Right atrium auricular region (tissue), 2 donors: ENCODE results near the gene ZNF543. TPM values are rescaled to one million over a fixed set of nuclear protein-coding genes. Genes with fewer than 3 reads are reported as not detected.

Source experiments
- DNase-seq: peaks from one replicate; pipeline ENCODE4 v3.0.0-alpha.2; 2019; ENCODE audit warnings: low spot score
- H3K27ac ChIP-seq, 2 donors: fragments of 200-600 bp; sonication (generic); 1 replicate in 1 of 2; 2 replicates in 1 of 2; pipeline ENCODE4 v1.5.1; 2016 to 2019
- H3K27me3 ChIP-seq, 2 donors: fragments of 200-600 bp; sonication (generic); one replicate each; pipeline versions ENCODE4 v1.5.1 to v1.6.0; 2017 to 2019
- H3K36me3 ChIP-seq: fragments of 200-600 bp; sonication (generic); one replicate; pipeline ENCODE4 v1.5.1; 2016
- H3K4me1 ChIP-seq, 2 donors: fragments of 200-600 bp; sonication (generic); one replicate each; pipeline versions ENCODE4 v1.5.1 to v1.6.0; 2017 to 2019
- H3K4me3 ChIP-seq, 2 donors: fragments of 200-600 bp; sonication (generic); 1 replicate in 1 of 2; 2 replicates in 1 of 2; pipeline ENCODE4 v1.5.1; 2017 to 2019; ENCODE audit warnings: mild to moderate bottlenecking in 1 of 2, moderate library complexity in 1 of 2
- H3K9me3 ChIP-seq, 2 donors: fragments of 200-600 bp; sonication (generic); one replicate each; pipeline ENCODE4 v1.5.1; 2019
- total RNA-seq, 2 donors: library from RNA; depleted of rRNA; stranded (reverse); fragments of >200 nt; gene quantifications; one replicate each; pipeline ENCODE4 v1.1.0, GENCODE V29; 2016
- TF ChIP-seq, protein P1 (sequence below), 2 donors: fragments of 200-600 bp; sonication (generic); IDR thresholded peaks; one replicate each; pipeline ENCODE4 v1.5.1; 2019; ENCODE audit warnings: antibody characterized with exemption in 2 of 2

The ZNF543 gene
- total RNA-seq, 2 donors from 2014 or later, result 6.0 to 7.8 TPM

DNA sequence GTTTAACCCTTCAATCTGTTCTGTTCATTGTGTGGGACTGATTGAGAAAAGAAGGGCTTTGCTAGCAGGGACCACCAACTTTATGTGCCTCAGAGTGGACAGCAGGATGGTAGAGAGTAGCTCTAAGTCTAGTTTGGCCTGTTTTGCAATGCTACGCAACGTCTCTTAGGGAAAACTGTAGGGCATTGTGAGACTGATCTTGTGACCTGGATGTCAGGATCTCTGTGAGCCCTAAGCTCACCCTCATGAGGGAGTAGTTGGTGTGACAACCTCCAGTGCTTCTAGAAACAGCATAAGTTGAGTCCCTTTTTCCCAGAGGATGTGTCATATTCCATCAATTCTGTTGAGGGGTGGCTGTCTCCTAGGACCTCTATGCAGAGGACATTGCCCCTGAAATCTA is 9.5 kb upstream of the ZNF543 start:
- TF ChIP-seq, protein P1, sequence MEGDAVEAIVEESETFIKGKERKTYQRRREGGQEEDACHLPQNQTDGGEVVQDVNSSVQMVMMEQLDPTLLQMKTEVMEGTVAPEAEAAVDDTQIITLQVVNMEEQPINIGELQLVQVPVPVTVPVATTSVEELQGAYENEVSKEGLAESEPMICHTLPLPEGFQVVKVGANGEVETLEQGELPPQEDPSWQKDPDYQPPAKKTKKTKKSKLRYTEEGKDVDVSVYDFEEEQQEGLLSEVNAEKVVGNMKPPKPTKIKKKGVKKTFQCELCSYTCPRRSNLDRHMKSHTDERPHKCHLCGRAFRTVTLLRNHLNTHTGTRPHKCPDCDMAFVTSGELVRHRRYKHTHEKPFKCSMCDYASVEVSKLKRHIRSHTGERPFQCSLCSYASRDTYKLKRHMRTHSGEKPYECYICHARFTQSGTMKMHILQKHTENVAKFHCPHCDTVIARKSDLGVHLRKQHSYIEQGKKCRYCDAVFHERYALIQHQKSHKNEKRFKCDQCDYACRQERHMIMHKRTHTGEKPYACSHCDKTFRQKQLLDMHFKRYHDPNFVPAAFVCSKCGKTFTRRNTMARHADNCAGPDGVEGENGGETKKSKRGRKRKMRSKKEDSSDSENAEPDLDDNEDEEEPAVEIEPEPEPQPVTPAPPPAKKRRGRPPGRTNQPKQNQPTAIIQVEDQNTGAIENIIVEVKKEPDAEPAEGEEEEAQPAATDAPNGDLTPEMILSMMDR (IDR thresholded peaks at IDR 0.05), result no peak
- no peaks in the 10 kb centered on the region for H3K9me3 ChIP-seq
- no peaks in the 10 kb centered on the region for H3K36me3 ChIP-seq
- H3K4me3 ChIP-seq, result no peak overlapping the region
- no peaks in the 10 kb centered on the region for H3K4me1 ChIP-seq
- H3K27me3 ChIP-seq, result no peaks in the 10 kb centered on the region
- no peak overlapping the region for H3K27ac ChIP-seq
- no peak for DNase-seq

DNA sequence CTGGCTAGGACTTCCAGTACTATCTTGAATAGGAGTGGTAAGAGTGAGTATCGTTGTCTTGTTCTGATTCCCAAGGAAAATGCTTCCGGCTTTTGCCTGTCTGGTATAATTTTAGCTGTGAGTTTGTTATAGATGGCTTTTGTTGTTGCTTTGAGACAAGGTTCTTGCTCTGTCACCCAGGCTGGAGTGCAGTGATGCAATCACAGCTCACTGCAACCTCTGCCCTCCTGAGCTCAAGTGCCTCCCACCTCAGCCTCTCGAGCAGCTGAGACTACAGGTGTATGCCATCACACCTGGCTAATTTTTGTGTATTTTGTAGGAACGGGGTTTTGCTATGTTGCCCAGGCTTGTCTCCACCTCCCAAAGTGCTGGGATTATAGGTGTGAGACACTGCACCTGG is 6.1 kb upstream of the ZNF543 start:
- H3K4me1 ChIP-seq, result peaks cover 0 to 2% of the 10 kb centered on the region in 2 donors
- no peak overlapping the region for H3K4me3 ChIP-seq
- TF ChIP-seq, protein P1 (IDR thresholded peaks at IDR 0.05), result no peak
- DNase-seq, result no peak
- no peaks in the 10 kb centered on the region for H3K27me3 ChIP-seq
- no peak overlapping the region for H3K27ac ChIP-seq
- no peaks in the 10 kb centered on the region for H3K36me3 ChIP-seq
- no peaks in the 10 kb centered on the region for H3K9me3 ChIP-seq

GRCh38 chr19:57317503-57317902 is 2.8 kb upstream of the ZNF543 start:
- no peak for DNase-seq
- Histone ChIP-seq H3K4me3 (peak overlapping the region; percentile 26 to 39), H3K36me3 (no peaks in the 10 kb centered on the region), H3K9me3 (no peaks in the 10 kb centered on the region), H3K27ac (no peak overlapping the region), H3K4me1 (peaks cover 0 to 23% of the 10 kb centered on the region in 2 donors), H3K27me3 (no peaks in the 10 kb centered on the region)
- TF ChIP-seq, protein P1 (IDR thresholded peaks at IDR 0.05), result no peak

DNA sequence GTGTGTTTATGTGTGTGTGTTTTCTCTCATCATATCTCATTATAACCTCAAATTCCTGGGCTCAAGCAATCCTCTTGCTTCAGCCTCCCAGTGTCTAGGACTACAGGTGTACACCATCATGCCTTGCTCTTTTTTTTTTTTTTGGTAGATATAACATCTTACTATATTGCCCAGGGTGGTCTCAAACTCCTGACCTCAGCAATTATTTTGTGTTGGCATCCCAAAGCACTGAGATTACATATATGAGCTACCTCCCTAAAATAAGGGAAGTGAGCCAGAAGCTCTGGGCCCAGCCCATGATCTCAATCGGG is 448 bp upstream of the ZNF543 start:
- Histone ChIP-seq H3K27me3 (no peaks in the 10 kb centered on the region), H3K4me1 (peaks cover 0 to 27% of the 10 kb centered on the region in 2 donors), H3K27ac (peak overlapping the region; percentile 90 to 92), H3K9me3 (no peaks in the 10 kb centered on the region), H3K36me3 (peaks cover 15% of the 10 kb centered on the region), H3K4me3 (peak overlapping the region; percentile 83 to 97)
- DNase-seq, result no peak
- TF ChIP-seq, protein P1 (IDR thresholded peaks at IDR 0.05), result no peak

- H3K4me3 ChIP-seq, result peak overlapping the region; percentile 83 to 97
- H3K4me1 ChIP-seq, result peaks cover 0 to 27% of the 10 kb centered on the region in 2 donors
Observed at GRCh38 chr19:57321116-57321515, 844 bp downstream of the ZNF543 start.

GRCh38 chr19:57321751-57322150 is 1.5 kb downstream of the ZNF543 start:
- peaks cover 0 to 10% of the 10 kb centered on the region in 2 donors for H3K9me3 ChIP-seq
- peaks cover 34% of the 10 kb centered on the region for H3K36me3 ChIP-seq
- no peak for DNase-seq
- H3K27me3 ChIP-seq, result no peaks in the 10 kb centered on the region
- TF ChIP-seq, protein P1 (IDR thresholded peaks at IDR 0.05), result no peak
- H3K4me3 ChIP-seq, result peak overlapping the region; percentile 83 to 97
- peak overlapping the region; percentile 90 to 92 for H3K27ac ChIP-seq
- H3K4me1 ChIP-seq, result peaks cover 0 to 27% of the 10 kb centered on the region in 2 donors

More at GRCh38 chr19:57321116-57321515, 844 bp downstream of the ZNF543 start:
- H3K27me3 ChIP-seq, result no peaks in the 10 kb centered on the region
- peaks cover 0 to 6% of the 10 kb centered on the region in 2 donors for H3K9me3 ChIP-seq
- no peak for DNase-seq
- H3K36me3 ChIP-seq, result peaks cover 28% of the 10 kb centered on the region
- H3K27ac ChIP-seq, result peak overlapping the region; percentile 90 to 92
- TF ChIP-seq, protein P1 (IDR thresholded peaks at IDR 0.05), result no peak
